MCF 10A (cell line): ENCODE data around the gene TCEAL9. TPM values are rescaled to one million over a fixed set of nuclear protein-coding genes. Genes with fewer than 3 reads are reported as not detected.
"Not testable (repeated sequence)": the region's sequence is repeated elsewhere in the genome, so short reads cannot be mapped to it uniquely, and the experiment has no call there.

Source experiments
- BruUV-seq: library from RNA; stranded (reverse); fragments of 400-500 nt; replicated peaks from 2 replicates; lab custom pipeline; 2021; lab: Mats Ljungman, UMichigan
- CTCF ChIA-PET: fragments of 300-600 bp; sonication (Branson Sonifier 250); formaldehyde crosslinking; extraction: SDS; loops from one replicate; lab custom pipeline; 2021; ENCODE audit warnings: antibody characterized with exemption, inconsistent platforms; lab: Yijun Ruan, JAX
- POLR2A ChIA-PET: fragments of 300-600, 350-650 bp; sonication (Branson Sonifier 250); formaldehyde crosslinking; extraction: SDS; loops from one replicate; lab custom pipeline; 2020; ENCODE audit warnings: antibody characterized with exemption, inconsistent platforms; lab: Yijun Ruan, JAX
- DNase-seq: peaks from one replicate; pipeline ENCODE4 v3.0.0-alpha.2; 2018; ENCODE audit not compliant: unreplicated experiment
- H3K27ac Mint-ChIP-seq: one replicate; pipeline ENCODE4 v1.8.0; 2022; ENCODE audit warnings: mild to moderate bottlenecking, low read depth, mixed read lengths; ENCODE audit not compliant: unreplicated experiment
- H3K27me3 Mint-ChIP-seq: one replicate; pipeline ENCODE4 v1.8.0; 2022; ENCODE audit warnings: mixed read lengths; ENCODE audit not compliant: insufficient read depth, unreplicated experiment
- H3K36me3 Mint-ChIP-seq: one replicate; pipeline ENCODE4 v1.8.0; 2022; ENCODE audit warnings: mild to moderate bottlenecking, moderate library complexity, mixed read lengths; ENCODE audit not compliant: insufficient read depth, unreplicated experiment
- H3K4me1 Mint-ChIP-seq: one replicate; pipeline ENCODE4 v1.8.0; 2022; ENCODE audit warnings: mixed read lengths; ENCODE audit not compliant: insufficient read depth, unreplicated experiment
- H3K4me3 Mint-ChIP-seq: one replicate; pipeline ENCODE4 v1.8.0; 2022; ENCODE audit warnings: mild to moderate bottlenecking, moderate library complexity, mixed read lengths; ENCODE audit not compliant: unreplicated experiment
- H3K9me3 Mint-ChIP-seq: one replicate; pipeline ENCODE4 v1.8.0; 2022; ENCODE audit warnings: mixed read lengths; ENCODE audit not compliant: unreplicated experiment
- CTCF ChIP-seq: fragments of 200-600 bp; IDR thresholded peaks from one replicate; pipeline ENCODE4 v1.8.0; 2022; ENCODE audit warnings: antibody characterized with exemption, mild to moderate bottlenecking; ENCODE audit not compliant: unreplicated experiment
- intact Hi-C: fragments of 100-400 bp; cut with micrococcal nuclease; formaldehyde crosslinking; loops from 2 replicates; pipeline ENCODE4 v1.14.1; 2022
- total RNA-seq: library from RNA; stranded (reverse); gene quantifications from 2 replicates; pipeline ENCODE4 v1.2.3, GENCODE V29; 2022

The TCEAL9 gene
- total RNA-seq, 1 experiment from 2014 or later: 40.3 TPM

DNA sequence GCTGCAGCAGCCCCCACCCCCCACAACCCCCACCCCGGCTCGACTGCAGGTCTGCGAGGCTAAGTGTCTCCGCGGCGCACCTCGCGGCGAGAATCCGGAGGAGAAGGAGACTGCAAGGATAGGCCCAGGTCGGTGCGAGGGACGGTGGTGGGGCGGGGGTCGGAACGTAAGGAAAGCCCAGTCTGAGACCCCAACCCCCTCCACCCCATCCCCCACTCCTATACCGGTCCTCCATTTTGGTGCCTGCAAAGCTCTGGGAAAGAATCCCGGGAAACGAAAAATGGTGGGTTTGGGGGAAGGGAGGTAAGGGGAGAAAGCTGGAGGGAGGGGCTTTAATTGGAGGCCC lies 20.6 kb downstream of the TCEAL9 start:
- intact Hi-C loops: loop anchor here (1.0 kb wide), 1 partner anchor 87 kb away; no protein-coding TSS in a partner anchor
- ChIA-PET CTCF (interaction anchor here (0.7 kb wide), 1 partner anchor 159 kb away, joined by 3 read pairs; no protein-coding TSS in a partner anchor), POLR2A (interaction anchor here (0.6 to 5.1 kb wide), 12 partner anchors 9 to 834 kb away, joined by 3 to 51 read pairs (median 4); partner anchors contain the start of gene TCEAL9)
- no peaks in the 10 kb centered on the region for H3K9me3 Mint-ChIP-seq
- peaks cover 13% of the 10 kb centered on the region for H3K36me3 Mint-ChIP-seq
- H3K27me3 Mint-ChIP-seq: peaks cover 18% of the 10 kb centered on the region
- H3K4me1 Mint-ChIP-seq: peaks cover 5% of the 10 kb centered on the region
- H3K27ac Mint-ChIP-seq: peak overlapping the region; percentile 8
- peak overlapping the region; percentile 74 for H3K4me3 Mint-ChIP-seq
- no peak for DNase-seq
- TF ChIP-seq CTCF: no peak
- no TSS peak for BruUV-seq

GRCh38 chrX:103378990-103379389 lies 22.7 kb downstream of the TCEAL9 start:
- intact Hi-C loops: no loop called here
- H3K4me1 Mint-ChIP-seq: no peaks in the 10 kb centered on the region
- DNase-seq: no peak
- no peak for TF ChIP-seq CTCF
- no TSS peak for BruUV-seq
- H3K27me3 Mint-ChIP-seq: peaks cover 7% of the 10 kb centered on the region
- no peak overlapping the region for H3K4me3 Mint-ChIP-seq
- POLR2A ChIA-PET: no interaction called here
- CTCF ChIA-PET: no interaction called here
- H3K27ac Mint-ChIP-seq: no peak overlapping the region
- no peaks in the 10 kb centered on the region for H3K9me3 Mint-ChIP-seq
- H3K36me3 Mint-ChIP-seq: peaks cover 13% of the 10 kb centered on the region

GRCh38 chrX:103382877-103383276 lies 26.6 kb downstream of the TCEAL9 start:
- peaks cover 6% of the 10 kb centered on the region for H3K4me1 Mint-ChIP-seq
- peaks cover 2% of the 10 kb centered on the region for H3K36me3 Mint-ChIP-seq
- BruUV-seq: no TSS peak
- no peak overlapping the region for H3K27ac Mint-ChIP-seq
- H3K27me3 Mint-ChIP-seq: peaks cover 42% of the 10 kb centered on the region
- H3K4me3 Mint-ChIP-seq: no peak overlapping the region
- no peaks in the 10 kb centered on the region for H3K9me3 Mint-ChIP-seq
- ChIA-PET CTCF (no interaction called here), POLR2A (no interaction called here)
- DNase-seq: no peak
- no peak for TF ChIP-seq CTCF
- intact Hi-C loops: no loop called here

DNA sequence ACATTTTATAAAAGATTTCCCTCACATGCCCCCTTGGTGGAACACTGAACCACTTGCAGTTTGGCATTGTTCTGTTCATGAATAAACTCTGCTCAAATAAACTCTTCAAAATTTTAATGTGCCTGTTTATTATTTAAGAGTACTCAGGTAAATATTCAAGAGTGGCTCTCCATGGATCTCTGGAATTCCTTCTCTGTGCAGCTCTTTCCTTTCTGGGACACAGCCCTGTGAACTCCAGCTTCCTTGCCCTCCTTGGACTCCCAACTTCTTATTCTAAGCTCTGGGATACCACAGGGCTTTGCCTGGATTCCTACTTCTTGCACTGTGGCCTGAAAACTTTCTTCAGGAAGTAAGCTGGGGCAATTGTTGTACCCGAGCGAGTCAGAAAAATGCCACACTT lies 28.4 kb downstream of the TCEAL9 start:
- POLR2A ChIA-PET: interaction anchor here (1.0 kb wide), 1 partner anchor 54 kb away, joined by 4 read pairs; no protein-coding TSS in a partner anchor
- no peak for DNase-seq
- no TSS peak for BruUV-seq

DNA sequence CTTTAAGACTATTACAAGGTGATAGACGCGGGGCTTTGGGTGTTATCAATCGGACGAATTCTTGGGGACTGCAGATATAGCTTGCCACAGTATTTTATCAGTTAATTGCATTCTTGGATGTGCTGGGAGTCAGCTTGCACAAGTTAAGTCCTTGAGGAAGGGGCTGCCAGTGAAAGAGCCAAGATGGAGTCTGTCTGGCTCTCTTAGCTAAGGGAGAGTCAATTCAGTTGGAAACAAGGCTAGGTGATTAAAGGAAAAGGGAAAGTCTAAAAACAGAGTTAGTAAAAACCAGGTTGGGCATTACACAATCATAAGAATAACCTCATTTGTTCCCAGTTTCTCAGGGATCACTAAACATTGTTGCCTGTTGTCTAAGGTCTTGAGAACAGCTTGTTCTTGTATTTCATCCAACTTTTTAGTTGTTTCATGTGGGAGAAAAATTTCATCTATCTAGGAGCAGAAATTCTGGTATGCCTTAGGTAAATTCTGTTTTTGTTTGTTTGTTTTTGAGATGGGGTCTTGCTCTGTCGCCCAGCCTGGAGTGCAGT lies 29.1 kb downstream of the TCEAL9 start:
- BruUV-seq, H3K9me3 Mint-ChIP-seq, intact Hi-C loops, H3K36me3 Mint-ChIP-seq, H3K4me3 Mint-ChIP-seq, H3K4me1 Mint-ChIP-seq: not testable (repeated sequence)
- ChIA-PET CTCF (interaction anchor here (0.5 to 0.6 kb wide), 4 partner anchors 11 to 78 kb away, joined by 3 to 4 read pairs (median 3); no protein-coding TSS in a partner anchor), POLR2A (interaction anchor here (0.7 to 4.2 kb wide), 6 partner anchors 8 to 57 kb away, joined by 4 to 15 read pairs (median 6); partner anchors contain the start of gene TCEAL9)
- Mint-ChIP-seq H3K27ac (peak overlapping the region; percentile 66), H3K27me3 (peaks cover 64% of the 10 kb centered on the region)
- DNase-seq: peak; percentile 24

More for the DNA sequence above, 28.4 kb downstream of the TCEAL9 start:
- H3K9me3 Mint-ChIP-seq: no peaks in the 10 kb centered on the region
- intact Hi-C loops: no loop called here
- H3K4me3 Mint-ChIP-seq: no peak overlapping the region
- peak overlapping the region; percentile 66 for H3K27ac Mint-ChIP-seq
- peaks cover 6% of the 10 kb centered on the region for H3K4me1 Mint-ChIP-seq
- H3K36me3 Mint-ChIP-seq: no peaks in the 10 kb centered on the region
- peaks cover 57% of the 10 kb centered on the region for H3K27me3 Mint-ChIP-seq
- CTCF ChIA-PET: interaction anchor here (0.5 kb wide), 1 partner anchor 10 kb away, joined by 3 read pairs; no protein-coding TSS in a partner anchor
- TF ChIP-seq CTCF: no peak
